ENCODE measurements around the gene PDE5A. TPM values are rescaled to one million over a fixed set of nuclear protein-coding genes. Genes with fewer than 3 reads are reported as not detected.

The PDE5A gene
- total RNA-seq, 2 donors from 2014 or later: 0.94 to 1.0 TPM

DNA sequence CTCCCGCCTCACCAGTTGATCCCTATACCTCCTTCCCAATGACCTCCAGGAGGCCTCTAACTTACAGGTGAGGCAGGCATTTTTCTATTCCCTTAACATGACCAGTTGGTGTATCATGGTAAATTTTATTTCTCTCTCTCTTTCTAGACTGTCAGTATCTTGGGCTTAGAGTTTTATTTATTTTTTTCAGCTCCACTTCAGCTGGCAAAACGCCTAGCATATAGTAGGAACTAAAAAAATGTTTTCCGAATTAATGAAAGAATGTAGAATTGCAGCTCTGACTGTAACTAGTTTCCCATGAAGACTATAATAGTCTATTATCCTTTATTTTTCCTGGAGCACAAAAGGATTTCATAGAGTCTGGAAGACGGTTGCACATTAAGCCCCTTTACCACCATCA is 84.8 kb downstream of the PDE5A start:
- ATAC-seq (replicated peaks in 1 of 2) (no peak), DNase-seq (no peak)
- no peaks in the 10 kb centered on the region for H3K9me3 Mint-ChIP-seq
- no peaks in the 10 kb centered on the region for H3K27me3 Mint-ChIP-seq (ENCODE audit: low read depth)
- H3K27ac Mint-ChIP-seq: no peak overlapping the region
- H3K4me3 Mint-ChIP-seq: no peak overlapping the region
- H3K4me1 Mint-ChIP-seq (ENCODE audit: low read depth): no peaks in the 10 kb centered on the region
- no peaks in the 10 kb centered on the region for H3K36me3 Mint-ChIP-seq (ENCODE audit: insufficient read depth in 2 of 2)

DNA sequence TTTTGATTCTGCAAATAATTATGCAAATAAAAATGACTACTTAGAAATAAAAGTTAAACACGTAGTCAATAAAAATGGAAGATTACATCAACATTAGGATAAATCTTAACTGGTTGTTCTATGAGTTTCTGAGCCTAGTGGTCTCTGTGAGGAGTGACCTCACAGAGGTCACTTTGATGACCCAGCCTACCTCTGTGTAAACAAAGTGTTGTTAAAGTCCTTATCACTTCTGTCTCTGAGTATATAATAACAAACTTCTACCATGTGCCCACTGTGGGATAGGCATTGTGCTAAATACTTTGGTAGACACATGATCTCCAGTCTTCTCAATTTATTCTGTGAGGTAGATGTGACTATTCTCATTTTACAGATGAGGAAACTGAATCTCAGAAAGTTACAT is 85.4 kb downstream of the PDE5A start:
- Mint-ChIP-seq H3K36me3 (ENCODE audit: insufficient read depth in 2 of 2) (no peaks in the 10 kb centered on the region), H3K4me1 (ENCODE audit: low read depth) (no peaks in the 10 kb centered on the region), H3K9me3 (no peaks in the 10 kb centered on the region), H3K4me3 (no peak overlapping the region), H3K27me3 (ENCODE audit: low read depth) (no peaks in the 10 kb centered on the region), H3K27ac (no peak overlapping the region)
- ATAC-seq (replicated peaks in 1 of 2) (no peak), DNase-seq (no peak)

DNA sequence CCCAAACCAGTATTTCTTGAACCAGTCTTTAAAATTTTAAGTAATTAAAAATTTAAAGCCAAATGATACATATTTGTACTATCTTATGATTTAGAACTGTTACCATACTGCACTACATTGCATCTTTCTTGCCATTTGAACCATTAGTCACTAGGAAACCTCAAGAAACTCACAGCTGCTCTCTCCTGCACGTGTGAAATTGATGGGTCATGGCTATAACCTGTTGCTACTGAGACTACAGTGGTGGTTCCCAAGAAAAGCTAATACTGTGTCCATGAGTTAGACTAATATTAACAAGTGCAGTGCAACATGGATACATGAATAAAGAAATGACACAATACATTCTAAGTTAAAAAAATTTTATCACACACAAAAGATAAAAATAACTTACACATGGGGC is 88.4 kb downstream of the PDE5A start:
- Mint-ChIP-seq H3K27ac (no peak overlapping the region), H3K4me3 (no peak overlapping the region), H3K27me3 (ENCODE audit: low read depth) (no peaks in the 10 kb centered on the region), H3K36me3 (ENCODE audit: insufficient read depth in 2 of 2) (no peaks in the 10 kb centered on the region), H3K9me3 (no peaks in the 10 kb centered on the region), H3K4me1 (ENCODE audit: low read depth) (no peaks in the 10 kb centered on the region)
- ATAC-seq (replicated peaks in 1 of 2) (no peak), DNase-seq (no peak)

DNA sequence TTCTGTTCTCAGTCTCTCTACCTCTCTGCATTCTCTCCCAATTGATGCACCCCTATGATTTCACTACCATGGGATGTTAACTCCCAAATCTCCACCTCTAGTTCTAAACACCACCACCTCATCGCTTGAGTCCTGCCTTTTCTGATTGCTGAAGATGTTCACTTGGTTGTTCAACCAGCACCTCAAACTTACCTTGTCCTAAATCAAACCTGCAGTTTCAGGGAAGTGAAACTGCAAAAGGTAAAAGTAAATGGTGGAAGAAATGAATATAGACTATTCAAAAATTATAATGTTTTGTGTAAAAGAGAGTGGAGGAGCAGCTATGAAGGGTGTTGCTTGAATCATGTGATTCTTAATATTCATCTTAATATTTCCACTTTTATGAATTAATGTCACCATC is 91.0 kb downstream of the PDE5A start:
- Mint-ChIP-seq H3K36me3 (ENCODE audit: insufficient read depth in 2 of 2) (peaks cover 0 to 2% of the 10 kb centered on the region in 2 donors), H3K4me3 (no peak overlapping the region), H3K27me3 (ENCODE audit: low read depth) (no peaks in the 10 kb centered on the region), H3K4me1 (ENCODE audit: low read depth) (no peaks in the 10 kb centered on the region), H3K9me3 (peaks cover 0 to 1% of the 10 kb centered on the region in 2 donors), H3K27ac (no peak overlapping the region)
- DNase-seq (no peak), ATAC-seq (replicated peaks in 1 of 2) (no peak)

DNA sequence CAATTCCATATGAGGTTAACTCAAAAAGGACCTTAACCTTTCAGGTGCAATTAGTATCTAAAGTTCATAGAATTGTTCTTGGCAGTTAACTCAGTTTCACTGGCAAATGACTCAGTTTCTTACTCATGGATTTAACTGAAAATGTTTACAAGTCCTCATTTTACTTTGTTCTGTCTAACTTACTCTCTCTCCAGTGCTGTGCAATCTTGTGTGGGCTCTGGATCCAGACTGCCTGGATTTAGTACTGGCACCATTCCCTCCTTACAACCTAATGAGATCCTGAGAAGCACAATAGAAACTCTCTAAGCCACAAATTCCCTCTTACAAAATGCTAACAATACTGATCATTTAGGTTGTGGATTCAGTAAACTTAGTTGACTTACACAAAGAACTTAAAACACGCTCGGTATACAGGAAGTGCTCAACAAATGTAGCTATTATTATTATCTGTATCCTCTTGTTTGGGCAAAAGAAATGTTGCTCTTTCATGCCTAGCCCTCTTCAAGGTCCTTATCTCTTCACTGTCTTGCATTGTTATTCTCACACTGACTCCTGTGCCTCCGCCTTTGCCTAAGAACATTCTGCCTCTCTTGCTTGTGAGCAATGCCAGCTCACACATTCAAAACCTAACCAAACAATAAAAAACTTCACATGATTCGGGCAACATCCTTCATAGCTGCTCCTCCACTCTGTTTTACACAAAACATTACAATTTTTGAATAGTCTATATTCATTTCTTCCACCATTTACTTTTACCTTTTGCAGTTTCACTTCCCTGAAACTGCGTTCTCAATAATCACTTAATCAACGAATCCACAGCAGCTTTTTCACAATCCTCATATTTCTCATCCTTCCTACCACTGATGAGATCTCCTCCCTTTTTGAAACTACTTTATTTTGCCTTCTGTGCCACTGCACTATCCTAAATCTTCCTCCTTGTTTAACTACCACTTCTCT is 91.8 kb downstream of the PDE5A start:
- no peak overlapping the region for H3K27ac Mint-ChIP-seq
- H3K4me3 Mint-ChIP-seq: no peak overlapping the region

DNA sequence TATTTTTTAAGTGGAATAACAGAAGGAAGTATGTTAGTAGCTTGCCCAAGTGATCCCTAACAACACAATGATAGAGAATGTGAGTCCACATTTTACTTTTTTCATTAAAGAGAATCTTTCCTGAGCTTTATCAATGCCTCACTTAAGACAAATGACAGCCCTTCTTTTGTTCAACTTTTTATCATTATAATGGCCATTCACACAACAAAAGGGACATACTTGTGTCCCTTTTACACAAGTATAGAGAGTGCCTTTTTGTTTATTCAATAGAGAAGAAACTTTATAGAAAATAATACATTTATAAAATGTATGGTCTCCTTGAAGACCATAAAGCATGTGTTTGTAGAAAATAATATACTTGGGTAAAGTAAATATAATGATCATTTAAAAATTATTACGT is 96.3 kb downstream of the PDE5A start:
- Mint-ChIP-seq H3K27ac (no peak overlapping the region), H3K4me1 (ENCODE audit: low read depth) (no peaks in the 10 kb centered on the region), H3K36me3 (ENCODE audit: insufficient read depth in 2 of 2) (peaks cover 0 to 6% of the 10 kb centered on the region in 2 donors), H3K27me3 (ENCODE audit: low read depth) (no peaks in the 10 kb centered on the region), H3K4me3 (no peak overlapping the region), H3K9me3 (peaks cover 0 to 1% of the 10 kb centered on the region in 2 donors)
- DNase-seq (no peak), ATAC-seq (replicated peaks in 1 of 2) (no peak)

More for the DNA sequence above, 91.8 kb downstream of the PDE5A start:
- Mint-ChIP-seq H3K36me3 (ENCODE audit: insufficient read depth in 2 of 2) (peaks cover 0 to 5% of the 10 kb centered on the region in 2 donors), H3K9me3 (peaks cover 0 to 1% of the 10 kb centered on the region in 2 donors), H3K27me3 (ENCODE audit: low read depth) (no peaks in the 10 kb centered on the region), H3K4me1 (ENCODE audit: low read depth) (no peaks in the 10 kb centered on the region)
- DNase-seq (no peak), ATAC-seq (replicated peaks in 1 of 2) (no peak)

DNA sequence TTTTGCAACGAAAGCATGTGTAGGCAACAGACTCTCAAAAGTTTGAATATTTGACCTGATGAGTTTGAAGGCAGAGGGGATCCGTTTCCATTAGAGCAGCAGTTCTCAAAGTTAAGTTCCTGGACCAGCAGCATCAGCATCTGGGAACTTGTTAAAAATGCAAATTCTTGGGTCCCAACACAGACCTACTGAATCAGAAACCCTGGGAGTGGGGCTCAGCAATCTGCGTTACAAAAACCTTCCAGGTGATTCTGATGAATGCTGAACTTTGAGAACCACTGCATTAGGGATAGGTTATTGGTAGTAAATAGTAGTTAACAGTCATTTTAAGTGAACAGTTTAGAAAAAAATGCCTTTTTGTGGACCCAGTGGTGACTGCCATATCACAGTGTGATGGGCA is 98.8 kb downstream of the PDE5A start:
- H3K36me3 Mint-ChIP-seq (ENCODE audit: insufficient read depth in 2 of 2): peaks cover 0 to 9% of the 10 kb centered on the region in 2 donors
- H3K9me3 Mint-ChIP-seq: peaks cover 0 to 1% of the 10 kb centered on the region in 2 donors
- DNase-seq (no peak), ATAC-seq (replicated peaks in 1 of 2) (no peak)
- H3K27ac Mint-ChIP-seq: no peak overlapping the region
- H3K27me3 Mint-ChIP-seq (ENCODE audit: low read depth): no peaks in the 10 kb centered on the region
- no peaks in the 10 kb centered on the region for H3K4me1 Mint-ChIP-seq (ENCODE audit: low read depth)
- H3K4me3 Mint-ChIP-seq: no peak overlapping the region

DNA sequence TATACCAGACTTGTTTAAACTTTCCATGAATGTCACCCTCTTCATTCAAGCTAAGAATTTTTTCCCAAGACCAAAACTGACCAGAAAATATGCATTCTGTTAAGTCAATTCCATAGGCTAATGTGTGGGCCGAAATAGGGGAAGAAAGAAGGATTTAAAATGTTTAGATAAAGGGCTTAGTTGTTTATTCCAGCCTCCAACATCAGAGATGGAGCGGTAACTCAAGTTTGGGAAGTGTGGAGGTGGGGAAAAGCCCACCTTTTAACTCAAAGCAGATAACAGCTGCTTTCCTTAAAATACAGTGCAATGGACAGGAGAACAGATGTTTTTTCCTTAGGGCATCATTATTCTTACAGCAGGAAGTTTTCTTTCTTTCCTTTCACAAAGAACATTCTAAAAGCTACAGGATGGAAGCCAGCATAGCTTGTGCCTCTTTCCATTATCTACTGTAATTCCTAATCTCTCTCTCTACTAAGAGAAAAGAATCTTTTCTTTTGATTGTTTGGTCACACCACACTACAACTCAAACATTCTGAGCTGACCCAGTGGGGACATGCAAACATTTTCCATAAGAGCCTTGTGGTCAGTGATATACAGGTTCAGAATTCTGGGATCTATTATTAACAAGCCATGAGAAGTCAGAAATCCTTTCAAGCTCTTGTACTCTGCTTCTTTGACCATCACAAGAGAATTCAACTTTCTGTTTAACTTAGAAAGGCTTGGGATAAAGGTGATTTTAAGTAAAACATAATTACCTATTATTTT is 101.6 kb downstream of the PDE5A start:
- DNase-seq: no peak
- H3K27ac Mint-ChIP-seq: no peak overlapping the region
- ATAC-seq (replicated peaks in 1 of 2): no peak
- H3K27me3 Mint-ChIP-seq (ENCODE audit: low read depth): no peaks in the 10 kb centered on the region
- H3K4me3 Mint-ChIP-seq: no peak overlapping the region
- H3K4me1 Mint-ChIP-seq (ENCODE audit: low read depth): no peaks in the 10 kb centered on the region
- H3K9me3 Mint-ChIP-seq: no peaks in the 10 kb centered on the region
- H3K36me3 Mint-ChIP-seq (ENCODE audit: insufficient read depth in 2 of 2): peaks cover 0 to 5% of the 10 kb centered on the region in 2 donors

DNA sequence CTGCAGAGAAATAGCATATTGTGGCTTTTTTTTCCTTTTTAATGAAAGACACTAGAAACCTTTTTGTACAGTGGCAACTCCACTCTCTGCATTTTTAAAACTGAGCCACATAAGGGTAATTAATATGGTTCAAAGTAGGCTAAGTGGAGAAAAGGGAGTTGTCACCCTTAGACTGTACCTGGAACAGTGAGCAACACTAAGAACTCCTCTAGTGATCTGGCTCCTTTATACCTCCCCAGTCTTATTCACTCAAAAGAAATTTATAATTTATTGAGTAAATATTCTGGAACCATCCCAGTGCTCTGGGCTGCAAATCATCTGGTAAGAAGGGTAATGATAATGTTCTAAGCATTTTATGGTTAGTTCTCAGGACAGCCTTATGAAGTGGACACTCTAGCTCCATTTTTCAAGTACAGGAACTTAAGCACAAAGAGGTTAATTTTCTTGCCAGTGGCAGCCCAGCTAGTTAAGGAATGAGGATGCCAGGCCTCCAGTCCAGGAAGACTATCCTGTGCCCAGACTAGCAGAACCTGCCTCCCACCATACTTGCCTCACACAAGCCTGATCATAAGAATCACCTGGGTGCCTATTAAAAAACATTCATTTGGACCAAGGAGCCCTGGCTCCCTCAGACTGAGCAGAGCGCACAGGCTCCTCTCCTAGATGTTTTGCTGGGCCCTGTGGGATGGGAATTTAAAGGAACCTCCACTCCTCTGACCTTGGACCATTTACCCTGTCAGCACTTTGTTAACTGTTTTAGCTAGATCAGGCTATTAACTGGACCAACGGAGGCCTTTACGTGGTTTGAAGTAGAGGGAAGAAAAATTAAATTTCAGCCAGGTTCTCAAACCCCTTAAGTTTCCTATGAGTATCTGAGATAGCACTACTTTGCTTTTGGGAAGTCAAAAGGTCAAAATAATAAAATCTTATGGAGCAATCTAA is 102.6 kb downstream of the PDE5A start:
- Mint-ChIP-seq H3K4me3 (no peak overlapping the region), H3K36me3 (ENCODE audit: insufficient read depth in 2 of 2) (peaks cover 0 to 2% of the 10 kb centered on the region in 2 donors), H3K27me3 (ENCODE audit: low read depth) (no peaks in the 10 kb centered on the region), H3K9me3 (no peaks in the 10 kb centered on the region), H3K27ac (no peak overlapping the region), H3K4me1 (ENCODE audit: low read depth) (no peaks in the 10 kb centered on the region)
- ATAC-seq (replicated peaks in 1 of 2) (no peak), DNase-seq (no peak)

DNA sequence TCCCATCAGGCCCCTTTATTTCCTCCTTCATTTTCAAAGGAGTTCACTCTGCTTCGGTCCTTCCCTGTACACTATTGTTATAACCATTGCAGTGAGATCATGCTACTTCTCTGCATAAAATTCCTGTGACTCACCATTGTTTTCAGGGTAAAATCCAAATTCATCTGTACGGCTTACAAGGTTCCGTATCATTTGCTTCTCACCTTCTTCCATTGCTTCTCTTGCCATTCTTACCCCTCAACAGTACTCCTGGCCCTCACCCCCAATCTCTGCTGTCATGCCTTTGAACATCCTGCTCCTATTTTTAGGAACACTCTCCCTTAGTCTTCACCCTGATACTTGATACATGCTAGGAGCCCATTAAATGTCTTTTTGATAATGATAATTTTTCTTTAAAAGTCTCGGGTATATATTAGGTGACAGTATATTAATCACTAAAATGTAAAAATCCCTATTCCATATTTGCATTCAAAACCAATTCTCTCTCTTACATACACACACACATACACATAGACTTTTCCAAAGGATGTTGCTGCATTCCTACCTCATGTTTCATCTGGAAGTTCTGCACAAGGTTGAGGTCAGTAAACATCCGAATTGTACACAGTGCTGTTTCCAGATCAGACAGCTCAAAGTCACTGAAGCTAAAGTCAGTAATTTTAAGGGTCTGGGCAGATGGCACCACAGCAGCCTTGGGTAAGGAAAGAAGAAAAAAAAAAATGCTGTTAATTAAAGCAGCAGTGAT is 103.4 kb downstream of the PDE5A start:
- Mint-ChIP-seq H3K4me1 (ENCODE audit: low read depth) (no peaks in the 10 kb centered on the region), H3K9me3 (no peaks in the 10 kb centered on the region), H3K4me3 (no peak overlapping the region), H3K36me3 (ENCODE audit: insufficient read depth in 2 of 2) (peaks cover 0 to 2% of the 10 kb centered on the region in 2 donors), H3K27ac (no peak overlapping the region), H3K27me3 (ENCODE audit: low read depth) (no peaks in the 10 kb centered on the region)
- DNase-seq: no peak
- ATAC-seq (replicated peaks in 1 of 2): no peak

DNA sequence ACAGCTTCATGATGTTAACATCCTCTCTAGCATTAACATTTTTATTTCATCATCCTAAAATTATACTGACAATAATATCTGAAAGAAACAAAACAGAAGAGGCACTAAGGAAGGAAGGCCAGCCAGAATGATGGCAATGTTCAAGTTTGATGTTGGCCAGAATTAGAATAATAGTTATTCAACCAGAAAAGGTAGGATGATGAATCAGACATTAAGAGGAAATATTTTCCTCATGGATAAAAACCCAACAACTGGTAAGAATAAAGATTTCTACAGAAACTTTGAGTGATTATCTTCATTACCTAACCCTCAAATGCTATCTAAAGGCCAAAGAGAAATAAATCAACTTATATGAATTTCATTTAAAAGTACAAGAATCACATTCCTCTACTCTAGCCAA is 105.2 kb downstream of the PDE5A start:
- H3K4me1 Mint-ChIP-seq (ENCODE audit: low read depth): no peaks in the 10 kb centered on the region

DNA sequence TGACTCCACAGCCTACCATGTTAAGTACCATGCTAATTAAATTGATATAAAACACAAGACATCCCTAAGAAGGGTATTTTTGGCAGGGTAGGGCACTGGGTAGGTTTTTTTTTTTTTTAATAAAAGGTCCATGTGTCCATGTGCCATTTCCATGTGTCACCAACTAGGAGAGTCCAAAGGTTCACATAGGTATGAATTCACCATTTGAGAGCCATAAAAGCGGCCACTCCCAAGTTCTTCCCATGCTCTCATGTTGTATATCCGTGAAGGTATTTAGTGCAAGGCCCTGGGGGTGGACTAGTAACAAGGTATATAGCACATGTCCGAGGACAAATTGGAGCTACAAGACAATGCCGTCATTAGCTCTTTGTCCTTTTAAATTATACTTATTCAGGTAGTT is 107.3 kb downstream of the PDE5A start:
- Mint-ChIP-seq H3K27me3 (ENCODE audit: low read depth) (no peaks in the 10 kb centered on the region), H3K27ac (no peak overlapping the region), H3K4me3 (no peak overlapping the region), H3K36me3 (ENCODE audit: insufficient read depth in 2 of 2) (peaks cover 0 to 9% of the 10 kb centered on the region in 2 donors), H3K4me1 (ENCODE audit: low read depth) (no peaks in the 10 kb centered on the region), H3K9me3 (no peaks in the 10 kb centered on the region)
- no peak for ATAC-seq (replicated peaks in 1 of 2)
- DNase-seq: no peak

More for the DNA sequence above, 105.2 kb downstream of the PDE5A start:
- Mint-ChIP-seq H3K4me3 (no peak overlapping the region), H3K36me3 (ENCODE audit: insufficient read depth in 2 of 2) (peaks cover 0 to 5% of the 10 kb centered on the region in 2 donors), H3K27ac (no peak overlapping the region), H3K9me3 (no peaks in the 10 kb centered on the region), H3K27me3 (ENCODE audit: low read depth) (no peaks in the 10 kb centered on the region)
- ATAC-seq (replicated peaks in 1 of 2) (no peak), DNase-seq (no peak)
